GM12801 (cell line): ENCODE measurements around the gene SMIM20.

Experiments
- CTCF ChIP-seq: IDR thresholded peaks from one replicate; pipeline ENCODE4 v1.5.1; 2011; ENCODE audit warnings: control low read depth; ENCODE audit not compliant: insufficient read length; ENCODE audit errors: extremely low read depth

SMIM20 gene

DNA sequence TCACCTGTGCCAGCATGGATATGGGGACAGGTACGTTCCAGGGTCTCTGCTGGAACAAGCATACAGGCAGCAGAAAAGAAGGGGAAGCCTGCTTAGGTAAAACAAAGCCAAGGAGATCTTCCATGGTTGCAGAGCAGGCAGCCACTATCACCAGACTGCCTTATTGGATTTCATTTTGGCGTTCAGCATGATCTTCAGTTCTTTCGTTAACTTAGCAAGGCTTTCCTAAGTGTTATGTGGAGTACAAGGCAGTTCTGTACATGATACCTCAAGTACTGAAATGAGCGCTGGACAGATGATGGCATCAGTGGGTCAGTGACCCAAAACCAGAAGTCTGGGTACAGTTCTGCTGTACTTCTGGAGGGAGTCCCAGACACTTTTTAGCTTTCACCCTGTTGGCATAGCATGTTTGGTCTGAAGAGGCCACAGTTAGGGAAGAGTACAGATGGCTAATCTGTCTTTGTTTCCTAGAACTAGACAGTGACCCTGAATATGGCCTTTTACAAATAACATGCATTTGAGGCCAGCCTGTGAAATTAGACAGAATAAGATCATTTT lies 8.9 kb downstream of the SMIM20 start:
- no peak for TF ChIP-seq CTCF

- no peak for TF ChIP-seq CTCF
Measured at GRCh38 chr4:25923745-25924144, 9.7 kb downstream of the SMIM20 start.

DNA sequence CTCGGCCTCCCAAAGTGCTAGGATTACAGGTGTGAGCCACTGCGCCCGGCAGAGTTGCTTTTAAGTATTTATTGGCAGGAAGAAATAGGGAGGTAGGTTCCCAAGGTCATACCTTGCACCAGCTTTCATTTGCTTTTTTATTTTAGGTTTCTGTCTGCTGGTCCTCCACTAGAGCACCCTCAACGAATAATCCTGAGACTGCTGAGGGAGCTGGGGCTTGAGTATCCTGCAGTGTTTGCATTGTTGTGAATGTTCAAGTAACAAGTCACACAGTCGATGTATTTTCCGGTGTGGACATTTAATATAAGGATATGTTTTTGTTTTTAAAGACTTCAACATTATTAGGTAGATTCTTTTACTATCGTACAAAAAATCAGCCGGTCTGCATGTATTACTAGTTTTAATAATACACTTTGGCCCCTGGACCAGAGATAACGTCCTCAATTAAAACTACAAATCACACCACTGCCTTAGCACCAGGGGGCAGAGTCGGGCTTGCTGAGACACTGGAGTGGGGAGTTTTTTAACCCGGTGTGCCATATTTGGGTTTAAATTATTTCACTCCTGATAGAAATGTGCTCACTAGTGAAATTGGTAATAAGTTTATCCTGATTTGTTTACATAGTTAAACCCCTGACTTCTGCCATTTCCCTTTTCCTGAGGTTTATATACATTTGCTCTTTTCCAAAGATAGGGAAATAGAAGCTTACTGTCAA lies 11.6 kb downstream of the SMIM20 start:
- no peak for TF ChIP-seq CTCF

DNA sequence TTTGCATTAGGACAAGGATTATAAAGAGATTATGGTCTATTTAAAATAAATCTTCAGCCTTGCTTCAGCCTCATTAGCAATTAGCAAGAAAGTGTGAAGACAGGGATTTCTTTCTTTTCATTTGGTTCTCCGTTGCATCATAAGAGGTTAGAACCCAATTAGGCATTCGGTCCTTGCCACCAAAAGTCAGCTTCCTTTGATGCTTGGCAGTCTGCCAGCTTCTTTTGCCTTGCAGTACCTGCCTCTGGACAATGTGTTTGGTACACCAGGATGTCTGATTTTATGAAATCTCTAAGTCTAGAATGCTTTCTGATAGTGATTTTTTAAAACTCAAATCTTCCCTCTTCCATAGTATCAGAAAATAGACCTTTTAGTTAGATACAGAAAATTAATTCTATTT lies 12.4 kb downstream of the SMIM20 start:
- no peak for TF ChIP-seq CTCF

- TF ChIP-seq CTCF, result no peak
Measured at GRCh38 chr4:25927361-25928195, 13.6 kb downstream of the SMIM20 start.

- TF ChIP-seq CTCF, result no peak
Measured at GRCh38 chr4:25928379-25929297, 14.6 kb downstream of the SMIM20 start.
